HL-60 (cell line): ENCODE measurements around the gene WWP2.
"Not testable (repeated sequence)": the region's sequence is repeated elsewhere in the genome, so short reads cannot be mapped to it uniquely, and the experiment has no call there.

Experiments
- CTCF ChIP-seq: IDR thresholded peaks from one replicate; pipeline ENCODE4 v1.5.1; 2011; ENCODE audit warnings: low read length, control low read depth, inconsistent platforms; ENCODE audit not compliant: insufficient read depth
- GABPA ChIP-seq: IDR thresholded peaks from 2 replicates; pipeline ENCODE4 v1.6.1; 2012; ENCODE audit warnings: low read depth
- POLR2AphosphoS5 ChIP-seq: IDR thresholded peaks from 2 replicates; pipeline ENCODE4 v1.6.1; 2012; ENCODE audit warnings: low read depth
- SPI1 ChIP-seq: IDR thresholded peaks from 2 replicates; pipeline ENCODE4 v1.6.1; 2012; ENCODE audit warnings: low read depth, mild to moderate bottlenecking, borderline replicate concordance
- TF ChIP-seq, protein P1 (sequence below): IDR thresholded peaks from 2 replicates; pipeline ENCODE4 v1.6.1; 2012; ENCODE audit warnings: low read depth; ENCODE audit not compliant: insufficient replicate concordance

DNA sequence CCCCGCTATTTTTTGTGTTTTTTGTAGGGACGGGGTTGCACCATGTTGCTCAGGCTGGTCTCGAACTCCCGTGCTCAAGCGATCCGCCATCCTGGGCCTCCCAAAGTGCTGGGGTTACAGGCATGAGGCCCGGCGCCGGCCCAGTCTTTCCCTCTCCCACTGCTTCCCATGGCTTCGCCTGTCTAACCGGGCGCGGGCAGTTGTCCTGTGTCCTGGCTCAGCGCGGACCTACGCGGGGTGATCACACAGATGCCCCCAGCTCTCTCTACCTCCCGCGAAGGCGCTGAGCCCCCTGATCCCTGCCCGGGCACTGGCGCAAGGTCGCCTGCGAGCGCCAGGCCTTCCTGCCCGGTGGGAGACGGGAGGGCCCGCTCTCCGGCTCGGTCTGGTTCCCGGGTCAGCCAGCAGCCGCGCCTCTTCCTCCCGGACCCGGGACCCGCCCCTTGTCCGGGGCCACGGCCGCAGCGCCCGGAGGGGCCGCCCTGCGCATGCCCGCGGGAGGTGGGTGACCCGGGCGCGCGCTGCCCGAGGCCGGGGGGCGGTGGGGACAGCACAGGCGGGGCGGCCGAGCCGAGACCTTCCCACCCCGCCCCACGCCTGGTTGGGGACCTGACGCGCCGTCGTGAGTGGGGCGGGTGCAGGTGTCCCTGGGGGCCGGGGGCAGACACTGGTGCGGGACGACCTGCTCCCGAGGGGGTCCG lies 203.0 kb downstream of the WWP2 start:
- TF ChIP-seq CTCF, POLR2AphosphoS5, GABPA, SPI1: not testable (repeated sequence)
- TF ChIP-seq, protein P1, sequence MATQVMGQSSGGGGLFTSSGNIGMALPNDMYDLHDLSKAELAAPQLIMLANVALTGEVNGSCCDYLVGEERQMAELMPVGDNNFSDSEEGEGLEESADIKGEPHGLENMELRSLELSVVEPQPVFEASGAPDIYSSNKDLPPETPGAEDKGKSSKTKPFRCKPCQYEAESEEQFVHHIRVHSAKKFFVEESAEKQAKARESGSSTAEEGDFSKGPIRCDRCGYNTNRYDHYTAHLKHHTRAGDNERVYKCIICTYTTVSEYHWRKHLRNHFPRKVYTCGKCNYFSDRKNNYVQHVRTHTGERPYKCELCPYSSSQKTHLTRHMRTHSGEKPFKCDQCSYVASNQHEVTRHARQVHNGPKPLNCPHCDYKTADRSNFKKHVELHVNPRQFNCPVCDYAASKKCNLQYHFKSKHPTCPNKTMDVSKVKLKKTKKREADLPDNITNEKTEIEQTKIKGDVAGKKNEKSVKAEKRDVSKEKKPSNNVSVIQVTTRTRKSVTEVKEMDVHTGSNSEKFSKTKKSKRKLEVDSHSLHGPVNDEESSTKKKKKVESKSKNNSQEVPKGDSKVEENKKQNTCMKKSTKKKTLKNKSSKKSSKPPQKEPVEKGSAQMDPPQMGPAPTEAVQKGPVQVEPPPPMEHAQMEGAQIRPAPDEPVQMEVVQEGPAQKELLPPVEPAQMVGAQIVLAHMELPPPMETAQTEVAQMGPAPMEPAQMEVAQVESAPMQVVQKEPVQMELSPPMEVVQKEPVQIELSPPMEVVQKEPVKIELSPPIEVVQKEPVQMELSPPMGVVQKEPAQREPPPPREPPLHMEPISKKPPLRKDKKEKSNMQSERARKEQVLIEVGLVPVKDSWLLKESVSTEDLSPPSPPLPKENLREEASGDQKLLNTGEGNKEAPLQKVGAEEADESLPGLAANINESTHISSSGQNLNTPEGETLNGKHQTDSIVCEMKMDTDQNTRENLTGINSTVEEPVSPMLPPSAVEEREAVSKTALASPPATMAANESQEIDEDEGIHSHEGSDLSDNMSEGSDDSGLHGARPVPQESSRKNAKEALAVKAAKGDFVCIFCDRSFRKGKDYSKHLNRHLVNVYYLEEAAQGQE = not testable (repeated sequence)
